ENCODE data around the gene IGHMBP2.
A peak's percentile ranks its signal among the peaks of the same experiment; 100 is the strongest.

The IGHMBP2 gene

GRCh38 chr11:68940651-68941323 lies 37.1 kb downstream of the IGHMBP2 start:
- no peak for DNase-seq

DNA sequence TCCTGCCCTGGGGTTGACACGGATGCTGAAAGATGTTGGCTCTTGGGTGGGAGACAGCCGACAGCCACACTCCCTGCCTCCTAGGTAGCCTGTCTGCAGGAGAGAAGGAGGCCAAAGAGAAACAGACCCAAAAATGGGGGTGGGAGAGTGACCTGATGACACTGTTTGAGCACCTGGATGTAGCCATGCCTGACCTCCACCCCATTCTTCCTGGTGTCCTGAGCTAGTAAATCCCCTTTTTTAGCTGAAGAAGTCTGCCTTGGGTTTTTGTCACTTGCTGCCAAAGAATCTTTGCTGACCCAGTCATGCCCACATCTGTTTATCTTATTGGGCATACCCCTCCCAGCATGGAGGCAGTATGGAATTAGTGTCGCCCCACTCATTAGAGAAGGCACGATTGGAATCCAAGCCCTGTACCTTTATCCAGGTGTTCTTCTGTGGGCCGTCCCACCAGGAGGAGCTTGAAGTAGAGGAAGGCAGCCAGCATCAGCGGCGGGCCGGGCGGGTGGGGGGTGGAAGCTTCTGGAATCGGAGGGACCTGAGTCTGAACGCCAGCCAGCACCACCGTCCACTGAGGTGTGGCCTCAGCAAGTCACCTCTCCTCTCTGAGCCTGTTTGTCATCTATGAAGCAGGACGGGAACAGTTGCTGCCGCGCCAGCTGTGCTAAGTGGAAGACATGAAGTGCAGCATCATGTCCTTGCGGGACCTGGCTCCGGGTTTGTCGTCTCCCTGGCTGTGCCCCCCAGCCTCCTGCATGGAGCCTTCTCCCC lies 37.8 kb downstream of the IGHMBP2 start:
- DNase-seq: no peak

DNA sequence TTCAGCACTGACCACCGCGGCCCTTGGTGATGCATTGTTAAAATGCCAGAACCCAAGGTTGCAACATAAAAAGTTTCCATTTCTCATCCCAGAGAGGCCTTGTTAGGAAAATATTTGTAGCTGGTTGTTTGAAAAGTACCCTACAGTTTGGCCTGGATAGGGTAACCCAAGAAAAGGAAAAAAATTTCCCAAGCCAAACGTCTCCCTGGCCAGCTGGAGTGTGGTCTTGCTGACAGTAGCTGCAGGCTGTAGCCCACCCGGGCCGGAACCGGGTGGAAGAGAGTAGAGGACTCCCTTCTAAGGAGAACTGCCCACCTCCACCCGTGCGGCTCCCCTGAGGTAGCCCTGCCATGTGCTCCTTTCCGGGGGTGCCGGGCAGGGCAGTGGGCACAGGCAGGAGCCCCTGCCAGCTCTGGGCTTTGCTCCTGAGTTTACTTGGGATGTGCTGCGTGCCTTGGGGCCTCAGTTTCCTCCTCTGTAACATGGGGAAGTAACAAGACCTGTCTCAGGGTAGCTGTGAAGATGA lies 38.5 kb downstream of the IGHMBP2 start:
- no peak for DNase-seq

DNA sequence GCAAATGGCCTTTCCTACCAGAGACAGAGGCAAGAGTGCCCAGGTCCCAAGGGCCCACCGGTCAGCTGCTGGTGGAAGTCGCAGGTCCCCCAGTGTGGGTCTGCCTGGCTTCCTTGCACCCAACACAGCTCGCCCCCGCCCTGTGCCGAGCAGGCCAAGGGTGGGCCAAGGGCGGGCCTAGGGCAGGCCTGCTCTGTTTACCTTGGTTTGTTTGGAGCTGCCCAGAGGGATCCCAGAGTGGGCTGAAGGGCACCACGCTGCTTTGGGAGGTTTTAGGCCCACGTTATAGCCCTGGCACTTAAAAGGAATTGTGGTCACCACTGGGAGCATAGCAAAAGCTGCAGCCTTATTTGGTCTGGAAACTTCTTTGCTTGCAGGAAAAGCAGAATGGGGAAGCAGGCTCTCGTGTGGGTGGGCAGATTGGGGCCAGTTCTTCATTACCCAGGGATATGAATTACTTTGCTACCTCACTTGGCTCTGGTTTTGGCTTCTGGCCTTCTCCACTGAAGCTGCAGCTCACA lies 39.1 kb downstream of the IGHMBP2 start:
- DNase-seq: no peak

GRCh38 chr11:68946416-68947090 lies 42.9 kb downstream of the IGHMBP2 start:
- no peak for DNase-seq

GRCh38 chr11:68947151-68947550 lies 43.5 kb downstream of the IGHMBP2 start:
- no peak for DNase-seq

DNA sequence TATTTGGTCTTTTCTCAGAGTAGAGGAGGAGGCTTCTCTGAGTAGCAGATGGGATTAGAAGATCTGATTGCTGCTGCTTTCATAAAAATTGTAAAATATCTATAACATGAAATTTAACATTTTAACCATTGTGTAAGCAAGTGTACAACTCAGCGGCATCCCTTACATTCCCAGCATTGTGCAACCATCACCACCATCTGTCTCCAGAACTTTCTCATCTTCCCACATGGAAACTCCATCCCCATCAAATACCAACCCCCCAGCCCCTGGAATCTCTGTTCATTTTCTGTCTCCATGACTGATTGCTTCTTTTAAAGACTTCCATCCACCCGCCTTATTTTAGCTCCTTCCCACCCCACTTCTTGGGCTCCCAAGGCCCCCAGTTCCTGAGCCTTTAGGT lies 44.8 kb downstream of the IGHMBP2 start:
- no peak for DNase-seq

- no peak for DNase-seq
Measured at GRCh38 chr11:68948935-68949334, 45.2 kb downstream of the IGHMBP2 start.

DNA sequence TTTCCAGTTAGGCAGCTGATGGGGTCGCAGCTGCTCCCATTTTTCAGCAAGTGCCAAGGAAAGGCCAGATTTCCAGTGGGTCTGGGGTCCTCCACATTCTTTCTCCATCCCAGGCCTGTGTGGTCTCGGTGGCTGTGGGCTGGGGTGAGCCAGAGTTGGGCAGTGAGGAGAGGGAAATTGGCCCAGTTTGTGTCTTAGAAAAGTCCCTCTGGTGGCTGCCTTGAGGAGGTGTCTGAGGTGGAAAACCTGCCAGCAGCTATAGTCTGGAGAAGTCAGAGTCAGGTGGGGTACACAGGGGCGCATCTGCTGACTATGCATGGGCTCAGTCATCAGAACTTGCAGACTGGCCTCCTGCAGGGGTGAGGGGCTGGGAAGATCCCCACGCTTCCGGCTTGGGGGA lies 46.6 kb downstream of the IGHMBP2 start:
- no peak for DNase-seq

DNA sequence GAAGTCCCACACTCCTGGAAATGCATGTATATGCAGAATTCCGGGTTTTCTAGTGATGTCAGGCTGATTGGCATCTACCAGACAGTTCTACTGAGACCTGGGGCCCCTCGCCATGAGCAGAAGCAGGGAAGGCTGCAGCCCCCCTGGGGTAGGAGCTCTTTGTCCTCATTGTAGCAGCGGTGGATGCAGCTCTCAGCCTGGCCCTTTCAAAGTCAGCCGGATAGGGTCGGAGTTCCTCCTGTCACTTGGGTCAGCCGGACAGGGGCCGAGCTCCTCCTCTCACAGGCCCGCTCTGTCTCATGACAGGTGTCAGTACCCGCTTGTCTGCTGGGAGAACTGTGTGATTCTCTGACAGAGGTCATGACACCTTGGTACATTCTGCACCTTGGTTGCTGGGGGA lies 47.1 kb downstream of the IGHMBP2 start:
- DNase-seq: peak; percentile 49

DNA sequence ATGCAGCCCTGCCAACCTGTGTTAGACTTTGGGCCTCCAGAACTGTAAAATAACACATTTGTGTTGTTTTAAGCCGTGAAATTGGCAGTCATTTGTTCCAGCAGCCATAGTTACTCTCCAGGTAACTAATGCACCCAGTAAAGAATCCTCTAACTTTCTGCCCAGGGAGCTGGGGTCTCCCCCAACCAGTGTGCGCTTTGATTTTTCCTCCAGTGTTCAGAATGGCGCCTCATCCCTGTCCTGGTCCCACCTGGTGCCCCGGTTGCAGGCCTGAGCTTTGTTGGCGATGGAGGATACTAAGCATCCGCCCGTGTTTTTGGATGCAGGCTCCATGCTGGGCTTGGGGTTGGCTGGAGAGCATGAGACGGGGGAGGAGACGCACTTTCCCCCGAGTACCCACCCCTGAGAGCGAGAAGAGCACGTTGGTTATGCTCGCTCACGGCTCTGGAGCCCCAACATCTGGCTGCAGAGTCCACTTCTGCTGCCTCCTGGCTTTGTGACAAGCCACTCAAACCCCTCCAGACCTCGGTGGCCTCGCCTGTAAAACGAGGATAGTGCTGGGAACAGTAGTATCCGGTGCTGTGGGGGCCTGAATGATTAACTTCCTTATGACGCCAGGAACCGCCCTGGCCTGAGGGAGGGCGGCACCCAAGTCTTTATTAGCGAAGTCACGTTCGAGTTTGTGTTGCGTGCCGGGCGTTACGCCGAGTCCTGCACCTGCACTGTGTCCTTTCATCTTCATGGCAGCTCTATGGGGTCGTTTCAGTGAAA lies 51.3 kb downstream of the IGHMBP2 start:
- no peak for DNase-seq

GRCh38 chr11:68955607-68955958 lies 51.9 kb downstream of the IGHMBP2 start:
- no peak for DNase-seq

DNA sequence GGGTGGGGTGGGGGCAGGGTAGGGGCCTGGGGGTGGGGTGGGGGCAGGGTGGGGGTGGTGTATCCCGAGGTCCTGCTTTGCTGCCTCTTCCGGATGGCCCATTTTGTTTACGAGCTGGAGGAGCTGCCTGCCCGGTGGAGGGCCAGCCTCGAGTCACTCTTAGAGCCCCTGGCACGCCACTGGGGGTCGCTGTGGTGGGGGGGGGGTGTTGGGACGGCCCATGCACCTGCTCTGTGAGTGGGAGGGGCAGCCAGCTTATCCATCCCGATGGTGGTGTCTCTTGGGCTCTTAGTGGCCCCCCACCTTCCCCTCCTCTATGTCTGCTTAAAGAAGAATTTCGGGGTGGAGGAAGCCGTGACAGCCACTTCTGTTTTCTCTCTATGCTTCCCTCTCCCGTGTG lies 52.5 kb downstream of the IGHMBP2 start:
- no peak for DNase-seq

DNA sequence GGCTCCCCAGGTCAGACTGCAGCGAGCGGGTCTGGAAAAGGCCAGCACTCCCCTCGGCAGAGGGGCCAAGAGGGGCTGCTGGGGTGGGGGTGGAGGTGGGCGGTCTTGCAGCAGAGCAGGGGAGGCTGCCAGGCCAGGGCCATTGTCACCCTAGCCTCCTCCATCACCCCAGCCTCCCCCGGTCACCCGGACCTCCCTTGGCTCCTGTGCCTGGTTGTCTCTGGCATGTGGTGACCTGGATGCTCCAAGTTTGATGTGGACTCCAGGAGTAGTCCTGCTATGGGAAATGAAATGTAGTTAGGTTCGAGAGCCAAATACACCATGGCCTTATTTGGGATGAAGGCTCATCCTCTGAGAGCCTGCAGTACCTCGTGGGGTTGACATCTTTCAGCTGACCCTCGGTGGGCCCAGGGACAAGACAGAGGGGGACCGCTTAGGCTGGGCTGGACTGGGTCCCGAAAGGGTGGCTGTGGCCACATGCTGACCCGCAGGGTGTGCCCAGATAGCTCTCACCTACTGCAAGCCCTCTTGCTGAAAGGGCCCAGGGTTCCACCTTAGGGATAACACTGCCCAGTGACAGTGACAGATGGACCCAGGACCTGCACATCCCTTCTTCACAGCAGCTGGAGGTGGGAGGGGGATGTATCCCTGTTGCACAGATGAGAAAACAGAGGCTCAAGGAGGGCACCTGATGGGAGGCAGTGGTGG lies 53.0 kb downstream of the IGHMBP2 start:
- no peak for DNase-seq

- no peak for DNase-seq
Measured at GRCh38 chr11:68958211-68958610, 54.5 kb downstream of the IGHMBP2 start.

GRCh38 chr11:68959465-68960293 lies 56.0 kb downstream of the IGHMBP2 start:
- DNase-seq: peak; percentile 51

- no peak for DNase-seq
Measured at GRCh38 chr11:68960294-68961071, 56.8 kb downstream of the IGHMBP2 start.

GRCh38 chr11:68961245-68961644 lies 57.6 kb downstream of the IGHMBP2 start:
- no peak for DNase-seq

GRCh38 chr11:68962527-68963250 lies 59.0 kb downstream of the IGHMBP2 start:
- DNase-seq: no peak

DNA sequence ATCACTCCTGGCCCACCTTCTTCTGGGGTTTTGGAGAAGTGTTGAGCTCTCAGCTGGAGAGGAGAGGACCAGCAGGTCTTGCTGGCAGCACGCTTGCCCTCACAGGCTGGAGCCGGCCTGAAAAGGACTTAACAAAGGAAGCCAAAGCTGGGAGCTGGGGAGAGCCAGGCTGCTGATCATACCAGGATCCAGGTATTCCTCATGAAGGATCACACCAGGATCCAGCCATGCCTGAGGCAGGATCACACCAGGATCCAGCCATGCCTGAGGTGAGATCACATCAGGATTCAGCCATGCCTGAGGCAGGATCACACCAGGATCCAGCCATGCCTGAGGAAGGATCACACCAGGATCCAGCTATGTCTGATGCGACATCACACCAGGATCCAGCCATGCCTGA lies 60.1 kb downstream of the IGHMBP2 start:
- no peak for DNase-seq

All from retina (tissue), 1 donor.